ENCODE results near the gene CD300E. TPM values are rescaled to one million over a fixed set of nuclear protein-coding genes. Genes with fewer than 3 reads are reported as not detected.

The CD300E gene
- polyA plus RNA-seq, 1 donor from 2014 or later = not detected

DNA sequence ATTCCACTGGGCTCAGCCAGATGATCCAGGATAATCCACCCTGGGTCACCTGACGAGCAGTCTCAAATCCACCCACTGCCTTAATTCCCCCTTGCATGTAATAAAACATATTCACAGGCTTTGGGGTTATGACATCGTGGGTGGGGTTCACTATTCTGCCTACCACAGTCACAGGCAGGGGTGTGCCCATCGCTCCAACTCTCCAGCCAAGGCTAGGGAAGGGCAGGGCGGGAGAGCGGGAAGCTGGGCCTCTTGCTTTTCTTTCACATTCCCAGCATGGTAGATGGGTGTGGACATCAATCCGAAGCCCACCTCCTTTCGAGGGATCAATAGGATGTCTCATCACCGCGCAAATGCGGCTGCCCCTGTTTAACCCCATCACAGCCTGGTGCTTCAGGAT is 18.8 kb downstream of the CD300E start:
- Histone ChIP-seq H3K79me2 (replicated peaks; ENCODE audit: insufficient read depth, low read length) (no peaks in the 10 kb centered on the region), H3K9ac (ENCODE audit: low read length) (no peak overlapping the region), H2AFZ (ENCODE audit: low read depth, low read length) (no peak overlapping the region), H4K20me1 (ENCODE audit: insufficient read depth) (no peaks in the 10 kb centered on the region), H3K4me2 (ENCODE audit: low read length) (no peak overlapping the region), H3K9me2 (ENCODE audit: insufficient read depth, low read length) (no peaks in the 10 kb centered on the region), H3K4me3 (ENCODE audit: low read length) (no peak overlapping the region), H3K27ac (ENCODE audit: low read length) (no peak overlapping the region), H3F3A (ENCODE audit: insufficient read depth, low read length, poor library complexity, severe bottlenecking) (no peaks in the 10 kb centered on the region), H3K9me3 (ENCODE audit: low read length) (no peaks in the 10 kb centered on the region), H3K36me3 (ENCODE audit: insufficient read depth, low read length) (no peaks in the 10 kb centered on the region), H3K27me3 (ENCODE audit: insufficient read depth, low read depth, low read length) (peaks cover 4% of the 10 kb centered on the region)
- TF ChIP-seq POLR2AphosphoS5 (IDR thresholded peaks at IDR 0.05) (no peak), MXI1 (conservative IDR thresholded peaks at IDR 0.05; ENCODE audit: poor library complexity, severe bottlenecking) (no peak), EZH2 (IDR thresholded peaks at IDR 0.05; ENCODE audit: borderline replicate concordance, insufficient read depth, low read length, poor library complexity, severe bottlenecking) (no peak), EP300 (conservative IDR thresholded peaks at IDR 0.05; ENCODE audit: poor library complexity, severe bottlenecking) (no peak), TAF1 (IDR thresholded peaks at IDR 0.05; ENCODE audit: low read depth) (no peak), RAD21 (conservative IDR thresholded peaks at IDR 0.05) (no peak), SMC3 (conservative IDR thresholded peaks at IDR 0.05; ENCODE audit: poor library complexity) (no peak)
- TF ChIP-seq, protein P1, sequence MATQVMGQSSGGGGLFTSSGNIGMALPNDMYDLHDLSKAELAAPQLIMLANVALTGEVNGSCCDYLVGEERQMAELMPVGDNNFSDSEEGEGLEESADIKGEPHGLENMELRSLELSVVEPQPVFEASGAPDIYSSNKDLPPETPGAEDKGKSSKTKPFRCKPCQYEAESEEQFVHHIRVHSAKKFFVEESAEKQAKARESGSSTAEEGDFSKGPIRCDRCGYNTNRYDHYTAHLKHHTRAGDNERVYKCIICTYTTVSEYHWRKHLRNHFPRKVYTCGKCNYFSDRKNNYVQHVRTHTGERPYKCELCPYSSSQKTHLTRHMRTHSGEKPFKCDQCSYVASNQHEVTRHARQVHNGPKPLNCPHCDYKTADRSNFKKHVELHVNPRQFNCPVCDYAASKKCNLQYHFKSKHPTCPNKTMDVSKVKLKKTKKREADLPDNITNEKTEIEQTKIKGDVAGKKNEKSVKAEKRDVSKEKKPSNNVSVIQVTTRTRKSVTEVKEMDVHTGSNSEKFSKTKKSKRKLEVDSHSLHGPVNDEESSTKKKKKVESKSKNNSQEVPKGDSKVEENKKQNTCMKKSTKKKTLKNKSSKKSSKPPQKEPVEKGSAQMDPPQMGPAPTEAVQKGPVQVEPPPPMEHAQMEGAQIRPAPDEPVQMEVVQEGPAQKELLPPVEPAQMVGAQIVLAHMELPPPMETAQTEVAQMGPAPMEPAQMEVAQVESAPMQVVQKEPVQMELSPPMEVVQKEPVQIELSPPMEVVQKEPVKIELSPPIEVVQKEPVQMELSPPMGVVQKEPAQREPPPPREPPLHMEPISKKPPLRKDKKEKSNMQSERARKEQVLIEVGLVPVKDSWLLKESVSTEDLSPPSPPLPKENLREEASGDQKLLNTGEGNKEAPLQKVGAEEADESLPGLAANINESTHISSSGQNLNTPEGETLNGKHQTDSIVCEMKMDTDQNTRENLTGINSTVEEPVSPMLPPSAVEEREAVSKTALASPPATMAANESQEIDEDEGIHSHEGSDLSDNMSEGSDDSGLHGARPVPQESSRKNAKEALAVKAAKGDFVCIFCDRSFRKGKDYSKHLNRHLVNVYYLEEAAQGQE (IDR thresholded peaks at IDR 0.05; ENCODE audit: borderline replicate concordance) = no peak
- TF ChIP-seq, protein P2, sequence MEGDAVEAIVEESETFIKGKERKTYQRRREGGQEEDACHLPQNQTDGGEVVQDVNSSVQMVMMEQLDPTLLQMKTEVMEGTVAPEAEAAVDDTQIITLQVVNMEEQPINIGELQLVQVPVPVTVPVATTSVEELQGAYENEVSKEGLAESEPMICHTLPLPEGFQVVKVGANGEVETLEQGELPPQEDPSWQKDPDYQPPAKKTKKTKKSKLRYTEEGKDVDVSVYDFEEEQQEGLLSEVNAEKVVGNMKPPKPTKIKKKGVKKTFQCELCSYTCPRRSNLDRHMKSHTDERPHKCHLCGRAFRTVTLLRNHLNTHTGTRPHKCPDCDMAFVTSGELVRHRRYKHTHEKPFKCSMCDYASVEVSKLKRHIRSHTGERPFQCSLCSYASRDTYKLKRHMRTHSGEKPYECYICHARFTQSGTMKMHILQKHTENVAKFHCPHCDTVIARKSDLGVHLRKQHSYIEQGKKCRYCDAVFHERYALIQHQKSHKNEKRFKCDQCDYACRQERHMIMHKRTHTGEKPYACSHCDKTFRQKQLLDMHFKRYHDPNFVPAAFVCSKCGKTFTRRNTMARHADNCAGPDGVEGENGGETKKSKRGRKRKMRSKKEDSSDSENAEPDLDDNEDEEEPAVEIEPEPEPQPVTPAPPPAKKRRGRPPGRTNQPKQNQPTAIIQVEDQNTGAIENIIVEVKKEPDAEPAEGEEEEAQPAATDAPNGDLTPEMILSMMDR (IDR thresholded peaks at IDR 0.05; ENCODE audit: poor library complexity, severe bottlenecking) = no peak

DNA sequence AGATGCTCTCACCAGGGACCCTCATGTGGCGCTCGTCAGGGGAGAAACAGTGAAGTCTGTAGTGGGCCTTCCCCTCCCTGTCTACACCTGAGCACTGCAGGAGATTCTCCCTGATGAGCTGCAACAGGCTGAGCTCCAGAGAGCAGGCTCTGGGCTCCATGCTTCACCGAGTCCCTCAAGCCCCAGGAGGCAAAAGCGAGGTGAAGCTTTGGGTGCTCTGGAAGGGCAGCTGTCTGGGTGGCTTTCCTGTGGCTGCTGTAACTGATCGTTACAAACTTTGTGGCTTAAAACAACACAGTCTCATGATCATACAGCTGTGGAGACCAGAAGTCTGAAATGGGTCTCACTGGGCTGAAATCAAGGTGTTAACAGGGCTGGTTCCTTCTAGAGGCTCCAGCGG is 19.3 kb downstream of the CD300E start:
- H3K9ac ChIP-seq (ENCODE audit: low read length) = no peak overlapping the region
- no peak overlapping the region for H3K4me3 ChIP-seq (ENCODE audit: low read length)
- no peaks in the 10 kb centered on the region for H3K36me3 ChIP-seq (ENCODE audit: insufficient read depth, low read length)
- no peaks in the 10 kb centered on the region for H4K20me1 ChIP-seq (ENCODE audit: insufficient read depth)
- H3K79me2 ChIP-seq (replicated peaks; ENCODE audit: insufficient read depth, low read length) = no peaks in the 10 kb centered on the region
- no peaks in the 10 kb centered on the region for H3F3A ChIP-seq (ENCODE audit: insufficient read depth, low read length, poor library complexity, severe bottlenecking)
- H3K4me2 ChIP-seq (ENCODE audit: low read length) = no peak overlapping the region
- H3K9me2 ChIP-seq (ENCODE audit: insufficient read depth, low read length) = no peaks in the 10 kb centered on the region
- no peak overlapping the region for H2AFZ ChIP-seq (ENCODE audit: low read depth, low read length)
- no peak overlapping the region for H3K27ac ChIP-seq (ENCODE audit: low read length)
- TF ChIP-seq RAD21 (conservative IDR thresholded peaks at IDR 0.05) = no peak
- no peak for TF ChIP-seq EP300 (conservative IDR thresholded peaks at IDR 0.05; ENCODE audit: poor library complexity, severe bottlenecking)
- TF ChIP-seq POLR2AphosphoS5 (IDR thresholded peaks at IDR 0.05) = no peak
- no peak for TF ChIP-seq SMC3 (conservative IDR thresholded peaks at IDR 0.05; ENCODE audit: poor library complexity)
- TF ChIP-seq EZH2 (IDR thresholded peaks at IDR 0.05; ENCODE audit: borderline replicate concordance, insufficient read depth, low read length, poor library complexity, severe bottlenecking) = no peak
- H3K27me3 ChIP-seq (ENCODE audit: insufficient read depth, low read depth, low read length) = peaks cover 4% of the 10 kb centered on the region
- no peaks in the 10 kb centered on the region for H3K9me3 ChIP-seq (ENCODE audit: low read length)
